HepG2 (cell line): Measurements from ENCODE around the gene MEA1. TPM values are rescaled to one million over a fixed set of nuclear protein-coding genes. Genes with fewer than 3 reads are reported as not detected.
A peak's percentile ranks its signal among the peaks of the same experiment; 100 is the strongest.

Source experiments
- ATRX ChIP-seq: sonication (generic); formaldehyde crosslinking; IDR thresholded peaks from 2 replicates; pipeline ENCODE4 v1.4.0; 2020; ENCODE audit warnings: missing genetic modification reagents, borderline replicate concordance
- ETV6 ChIP-seq: sonication (generic); formaldehyde crosslinking; conservative IDR thresholded peaks from 2 replicates; pipeline ENCODE4 v1.4.0; 2020; ENCODE audit warnings: missing genetic modification reagents
- SSRP1 ChIP-seq: IDR thresholded peaks from 2 replicates; pipeline ENCODE4 v1.6.1; 2016; ENCODE audit warnings: control low read depth
- THAP11 ChIP-seq: IDR thresholded peaks from 2 replicates; pipeline ENCODE4 v1.6.1; 2016; ENCODE audit warnings: missing biosample characterization, missing genetic modification reagents
- ZFAT ChIP-seq: sonication (generic); formaldehyde crosslinking; conservative IDR thresholded peaks from 2 replicates; pipeline ENCODE4 v1.8.1; 2023; ENCODE audit warnings: missing genetic modification reagents, inconsistent platforms
- ZNF292 ChIP-seq: sonication (generic); formaldehyde crosslinking; IDR thresholded peaks from 2 replicates; pipeline ENCODE4 v1.8.1; 2022; ENCODE audit warnings: mild to moderate bottlenecking, low read depth, missing genetic modification reagents, borderline replicate concordance
- ZNF350 ChIP-seq: sonication (generic); formaldehyde crosslinking; IDR thresholded peaks from 2 replicates; pipeline ENCODE4 v1.4.0; 2020; ENCODE audit warnings: mild to moderate bottlenecking, low read depth, missing genetic modification reagents, borderline replicate concordance
- ZNF496 ChIP-seq: sonication (generic); formaldehyde crosslinking; IDR thresholded peaks from 2 replicates; pipeline ENCODE4 v1.8.1; 2023; ENCODE audit warnings: mild to moderate bottlenecking, moderate library complexity, missing genetic modification reagents; ENCODE audit not compliant: insufficient replicate concordance
- ZNF572 ChIP-seq: sonication (generic); formaldehyde crosslinking; IDR thresholded peaks from 2 replicates; pipeline ENCODE4 v1.5.1; 2020; ENCODE audit warnings: mild to moderate bottlenecking, missing genetic modification reagents
- ZNF790 ChIP-seq: sonication (generic); formaldehyde crosslinking; IDR thresholded peaks from 2 replicates; pipeline ENCODE4 v1.8.0; 2022; ENCODE audit warnings: missing genetic modification reagents, mild to moderate bottlenecking, borderline replicate concordance
- polyA plus RNA-seq, 8 experiments: library from polyadenylated mRNA; depleted of rRNA in 3 of 8; stranded (reverse) in 7 of 8; unstranded in 1 of 8; fragments of >200 nt; fragmentation: Illumina TruSeq in 4 of 8; extraction: Trizol in 4 of 8; gene quantifications; 2 replicates each; pipeline versions ENCODE4 v1.2.1 to v1.2.3, GENCODE V29; 2011 to 2016; ENCODE audit warnings: low read depth in 4 of 8, missing spikeins in 1 of 8, mixed read lengths in 1 of 8; ENCODE audit not compliant: insufficient read depth in 1 of 8
- total RNA-seq, 5 experiments: library from RNA; depleted of rRNA; stranded (reverse); fragments of >200 nt; fragmentation: Illumina TruSeq; extraction: Trizol; gene quantifications; 2 replicates each; pipeline ENCODE4 v1.2.3, GENCODE V29; 2016; ENCODE audit warnings: low read depth in 1 of 5
- TF ChIP-seq, protein P1 (sequence below): sonication (generic); formaldehyde crosslinking; IDR thresholded peaks from 2 replicates; pipeline ENCODE4 v1.8.0; 2022; ENCODE audit warnings: missing genetic modification reagents, mild to moderate bottlenecking, moderate library complexity, borderline replicate concordance
- TF ChIP-seq, protein P2 (sequence below), 2 experiments: fragments of 450-650 bp in 1 of 2; sonication (generic) in 1 of 2; formaldehyde crosslinking in 1 of 2; IDR thresholded peaks; 2 replicates each; pipeline versions ENCODE4 v1.6.1 to v1.8.0; 2016 to 2022; ENCODE audit warnings: antibody characterized with exemption in 1 of 2, mild to moderate bottlenecking in 1 of 2, missing genetic modification reagents in 1 of 2

MEA1 gene
- total and polyA plus RNA-seq, 2 of the 13 experiments (the other 11 are each of a cell fraction or from before 2014, with no cell fraction given): 75.6 to 86.2 TPM

DNA sequence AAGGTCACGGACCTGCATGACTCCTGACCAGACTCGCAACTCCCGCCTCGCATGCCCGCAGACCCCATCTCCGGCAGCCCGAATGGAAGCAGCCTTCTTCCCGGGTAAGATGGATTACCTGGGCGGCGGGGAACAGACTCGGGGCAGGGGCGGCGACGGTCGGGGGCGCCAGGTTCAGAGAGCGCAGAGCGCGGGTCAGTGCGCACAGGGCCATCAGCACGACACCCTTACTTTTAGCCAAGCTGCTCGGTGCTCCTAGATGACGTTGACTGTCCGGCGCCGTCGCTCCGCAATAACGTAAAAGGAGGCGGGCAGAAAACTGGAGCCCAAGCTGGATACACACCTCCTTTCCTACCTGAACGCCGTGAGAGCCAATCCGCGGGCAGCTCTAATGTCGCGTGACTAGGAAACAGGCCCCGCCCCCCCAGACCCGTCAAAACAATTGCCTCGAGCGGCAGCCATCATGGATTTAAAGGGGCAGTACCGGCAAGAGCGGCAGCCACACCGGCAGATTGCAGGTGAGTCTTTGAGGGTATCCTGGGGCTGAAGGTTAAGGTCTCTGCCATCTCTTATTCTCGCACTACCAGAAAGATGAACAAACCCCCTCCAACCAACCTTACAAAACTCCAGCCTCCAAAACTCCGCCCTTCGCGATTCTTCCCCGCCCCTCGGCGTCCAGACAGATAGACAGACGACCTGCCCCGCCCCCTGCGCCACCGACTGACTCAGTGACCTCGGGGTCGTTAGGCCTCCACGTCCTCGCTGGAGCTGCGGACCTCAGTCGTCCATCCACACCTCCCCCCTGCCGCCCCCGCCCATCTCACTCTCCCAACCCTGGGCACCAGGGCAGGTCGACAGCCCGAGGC is 45.7 kb upstream of the MEA1 start, which contains the start of the genes KLC4 and MRPL2 (continued):
- TF ChIP-seq ZNF292 (CRISPR knock-in tag) (0 out of 2 replicates have a peak, but pooled peaks have one; percentile 26), ZFAT (no peak), ZNF496 (CRISPR knock-in tag) (no peak), SSRP1 (CRISPR knock-in tag) (no peak), THAP11 (CRISPR knock-in tag) (peak; percentile 94), ETV6 (CRISPR knock-in tag) (peak; percentile 50; the same call in 1 of the 2 replicates), ZNF350 (CRISPR knock-in tag) (no peak; the same call in 1 of the 2 replicates), ZNF572 (no peak), ZNF790 (0 out of 2 replicates have a peak, but pooled peaks have one; percentile 4), ATRX (CRISPR knock-in tag) (no peak)
- TF ChIP-seq, protein P1, sequence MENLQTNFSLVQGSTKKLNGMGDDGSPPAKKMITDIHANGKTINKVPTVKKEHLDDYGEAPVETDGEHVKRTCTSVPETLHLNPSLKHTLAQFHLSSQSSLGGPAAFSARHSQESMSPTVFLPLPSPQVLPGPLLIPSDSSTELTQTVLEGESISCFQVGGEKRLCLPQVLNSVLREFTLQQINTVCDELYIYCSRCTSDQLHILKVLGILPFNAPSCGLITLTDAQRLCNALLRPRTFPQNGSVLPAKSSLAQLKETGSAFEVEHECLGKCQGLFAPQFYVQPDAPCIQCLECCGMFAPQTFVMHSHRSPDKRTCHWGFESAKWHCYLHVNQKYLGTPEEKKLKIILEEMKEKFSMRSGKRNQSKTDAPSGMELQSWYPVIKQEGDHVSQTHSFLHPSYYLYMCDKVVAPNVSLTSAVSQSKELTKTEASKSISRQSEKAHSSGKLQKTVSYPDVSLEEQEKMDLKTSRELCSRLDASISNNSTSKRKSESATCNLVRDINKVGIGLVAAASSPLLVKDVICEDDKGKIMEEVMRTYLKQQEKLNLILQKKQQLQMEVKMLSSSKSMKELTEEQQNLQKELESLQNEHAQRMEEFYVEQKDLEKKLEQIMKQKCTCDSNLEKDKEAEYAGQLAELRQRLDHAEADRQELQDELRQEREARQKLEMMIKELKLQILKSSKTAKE (CRISPR knock-in tag): peak; percentile 72
- TF ChIP-seq, protein P2, sequence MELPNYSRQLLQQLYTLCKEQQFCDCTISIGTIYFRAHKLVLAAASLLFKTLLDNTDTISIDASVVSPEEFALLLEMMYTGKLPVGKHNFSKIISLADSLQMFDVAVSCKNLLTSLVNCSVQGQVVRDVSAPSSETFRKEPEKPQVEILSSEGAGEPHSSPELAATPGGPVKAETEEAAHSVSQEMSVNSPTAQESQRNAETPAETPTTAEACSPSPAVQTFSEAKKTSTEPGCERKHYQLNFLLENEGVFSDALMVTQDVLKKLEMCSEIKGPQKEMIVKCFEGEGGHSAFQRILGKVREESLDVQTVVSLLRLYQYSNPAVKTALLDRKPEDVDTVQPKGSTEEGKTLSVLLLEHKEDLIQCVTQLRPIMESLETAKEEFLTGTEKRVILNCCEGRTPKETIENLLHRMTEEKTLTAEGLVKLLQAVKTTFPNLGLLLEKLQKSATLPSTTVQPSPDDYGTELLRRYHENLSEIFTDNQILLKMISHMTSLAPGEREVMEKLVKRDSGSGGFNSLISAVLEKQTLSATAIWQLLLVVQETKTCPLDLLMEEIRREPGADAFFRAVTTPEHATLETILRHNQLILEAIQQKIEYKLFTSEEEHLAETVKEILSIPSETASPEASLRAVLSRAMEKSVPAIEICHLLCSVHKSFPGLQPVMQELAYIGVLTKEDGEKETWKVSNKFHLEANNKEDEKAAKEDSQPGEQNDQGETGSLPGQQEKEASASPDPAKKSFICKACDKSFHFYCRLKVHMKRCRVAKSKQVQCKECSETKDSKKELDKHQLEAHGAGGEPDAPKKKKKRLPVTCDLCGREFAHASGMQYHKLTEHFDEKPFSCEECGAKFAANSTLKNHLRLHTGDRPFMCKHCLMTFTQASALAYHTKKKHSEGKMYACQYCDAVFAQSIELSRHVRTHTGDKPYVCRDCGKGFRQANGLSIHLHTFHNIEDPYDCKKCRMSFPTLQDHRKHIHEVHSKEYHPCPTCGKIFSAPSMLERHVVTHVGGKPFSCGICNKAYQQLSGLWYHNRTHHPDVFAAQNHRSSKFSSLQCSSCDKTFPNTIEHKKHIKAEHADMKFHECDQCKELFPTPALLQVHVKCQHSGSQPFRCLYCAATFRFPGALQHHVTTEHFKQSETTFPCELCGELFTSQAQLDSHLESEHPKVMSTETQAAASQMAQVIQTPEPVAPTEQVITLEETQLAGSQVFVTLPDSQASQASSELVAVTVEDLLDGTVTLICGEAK (IDR thresholded peaks at IDR 0.05): no peak
- TF ChIP-seq, protein P2 (CRISPR knock-in tag; IDR thresholded peaks at IDR 0.05): peak; percentile 61
